K562 (cell line): ENCODE measurements around the gene FADD.

ENCODE experiments used
- BHLHE40 ChIP-seq: IDR thresholded peaks from 2 replicates; pipeline ENCODE4 v1.6.1; 2011; ENCODE audit warnings: low read length, improper control_type of control experiment
- CREB1 ChIP-seq, 2 experiments: sonication (generic) in 1 of 2; formaldehyde crosslinking in 1 of 2; IDR thresholded peaks; 2 replicates each; pipeline versions ENCODE4 v1.6.1 to v1.8.0; 2012 to 2022; ENCODE audit warnings: inconsistent platforms in 1 of 2, mild to moderate bottlenecking in 1 of 2, missing genetic modification reagents in 1 of 2, moderate library complexity in 1 of 2
- NCOA1 ChIP-seq: fragments of 450-650 bp; IDR thresholded peaks from 2 replicates; pipeline ENCODE4 v1.6.1; 2016; ENCODE audit warnings: low read depth
- PHF8 ChIP-seq: fragments of 200-600 bp; sonication (generic); IDR thresholded peaks from 2 replicates; pipeline ENCODE4 v1.6.1; 2012; ENCODE audit warnings: mixed run types, mild to moderate bottlenecking, inconsistent platforms, low read length, moderate library complexity, borderline replicate concordance
- POLR2AphosphoS5 ChIP-seq: IDR thresholded peaks from 2 replicates; pipeline ENCODE4 v1.6.1; 2011; ENCODE audit warnings: mild to moderate bottlenecking, low read depth, low read length, moderate library complexity; ENCODE audit not compliant: control insufficient read depth, insufficient read depth
- ZNF274 ChIP-seq: IDR thresholded peaks from 2 replicates; pipeline ENCODE4 v1.6.1; 2011; ENCODE audit warnings: low read depth, mild to moderate bottlenecking, low read length, moderate library complexity, borderline replicate concordance
- TF ChIP-seq, protein P1 (sequence below), 3 experiments: IDR thresholded peaks in 2 of 3; conservative IDR thresholded peaks in 1 of 3; 2 replicates each; pipeline ENCODE4 v1.5.1; 2011 to 2012; ENCODE audit warnings: low read length in 3 of 3, mild to moderate bottlenecking in 3 of 3, control low read depth in 2 of 3, improper control_type of control experiment in 1 of 3, inconsistent platforms in 1 of 3, low read depth in 1 of 3, mixed read lengths in 1 of 3, moderate library complexity in 1 of 3; ENCODE audit not compliant: insufficient read depth in 2 of 3

- no peak for TF ChIP-seq CREB1 (IDR thresholded peaks at IDR 0.05)
- no peak for TF ChIP-seq CREB1 (CRISPR knock-in tag; IDR thresholded peaks at IDR 0.05)
- TF ChIP-seq BHLHE40 = no peak
- TF ChIP-seq PHF8 = no peak
- no peak for TF ChIP-seq POLR2AphosphoS5
- TF ChIP-seq, protein P1, sequence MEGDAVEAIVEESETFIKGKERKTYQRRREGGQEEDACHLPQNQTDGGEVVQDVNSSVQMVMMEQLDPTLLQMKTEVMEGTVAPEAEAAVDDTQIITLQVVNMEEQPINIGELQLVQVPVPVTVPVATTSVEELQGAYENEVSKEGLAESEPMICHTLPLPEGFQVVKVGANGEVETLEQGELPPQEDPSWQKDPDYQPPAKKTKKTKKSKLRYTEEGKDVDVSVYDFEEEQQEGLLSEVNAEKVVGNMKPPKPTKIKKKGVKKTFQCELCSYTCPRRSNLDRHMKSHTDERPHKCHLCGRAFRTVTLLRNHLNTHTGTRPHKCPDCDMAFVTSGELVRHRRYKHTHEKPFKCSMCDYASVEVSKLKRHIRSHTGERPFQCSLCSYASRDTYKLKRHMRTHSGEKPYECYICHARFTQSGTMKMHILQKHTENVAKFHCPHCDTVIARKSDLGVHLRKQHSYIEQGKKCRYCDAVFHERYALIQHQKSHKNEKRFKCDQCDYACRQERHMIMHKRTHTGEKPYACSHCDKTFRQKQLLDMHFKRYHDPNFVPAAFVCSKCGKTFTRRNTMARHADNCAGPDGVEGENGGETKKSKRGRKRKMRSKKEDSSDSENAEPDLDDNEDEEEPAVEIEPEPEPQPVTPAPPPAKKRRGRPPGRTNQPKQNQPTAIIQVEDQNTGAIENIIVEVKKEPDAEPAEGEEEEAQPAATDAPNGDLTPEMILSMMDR (IDR thresholded peaks at IDR 0.05 in 2 of 3, conservative IDR thresholded peaks at IDR 0.05 in 1 of 3; ENCODE audit: insufficient read depth in 2 of 3, low read depth in 1 of 3, low read length in 3 of 3) = no peak
- TF ChIP-seq ZNF274 = no peak
- no peak for TF ChIP-seq NCOA1
Measured at GRCh38 chr11:70252844-70253243, 49.7 kb downstream of the FADD start.
